ENCODE data around the gene ZSWIM1. TPM values are rescaled to one million over a fixed set of nuclear protein-coding genes. Genes with fewer than 3 reads are reported as not detected.
"Not testable (repeated sequence)": the region's sequence is repeated elsewhere in the genome, so short reads cannot be mapped to it uniquely, and the experiment has no call there.

The ZSWIM1 gene
- total RNA-seq, 4 donors from 2014 or later: 7.7 to 14.6 (median 10.9) TPM

- no peak for DNase-seq
- no peak for TF ChIP-seq POLR2A (IDR thresholded peaks at IDR 0.05)
- TF ChIP-seq, protein P1, sequence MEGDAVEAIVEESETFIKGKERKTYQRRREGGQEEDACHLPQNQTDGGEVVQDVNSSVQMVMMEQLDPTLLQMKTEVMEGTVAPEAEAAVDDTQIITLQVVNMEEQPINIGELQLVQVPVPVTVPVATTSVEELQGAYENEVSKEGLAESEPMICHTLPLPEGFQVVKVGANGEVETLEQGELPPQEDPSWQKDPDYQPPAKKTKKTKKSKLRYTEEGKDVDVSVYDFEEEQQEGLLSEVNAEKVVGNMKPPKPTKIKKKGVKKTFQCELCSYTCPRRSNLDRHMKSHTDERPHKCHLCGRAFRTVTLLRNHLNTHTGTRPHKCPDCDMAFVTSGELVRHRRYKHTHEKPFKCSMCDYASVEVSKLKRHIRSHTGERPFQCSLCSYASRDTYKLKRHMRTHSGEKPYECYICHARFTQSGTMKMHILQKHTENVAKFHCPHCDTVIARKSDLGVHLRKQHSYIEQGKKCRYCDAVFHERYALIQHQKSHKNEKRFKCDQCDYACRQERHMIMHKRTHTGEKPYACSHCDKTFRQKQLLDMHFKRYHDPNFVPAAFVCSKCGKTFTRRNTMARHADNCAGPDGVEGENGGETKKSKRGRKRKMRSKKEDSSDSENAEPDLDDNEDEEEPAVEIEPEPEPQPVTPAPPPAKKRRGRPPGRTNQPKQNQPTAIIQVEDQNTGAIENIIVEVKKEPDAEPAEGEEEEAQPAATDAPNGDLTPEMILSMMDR (IDR thresholded peaks at IDR 0.05): no peak
- WGBS, 2 donors: 86 to 97% methylated on average over 6 of the region's 6 CpGs
These were observed 13.8 kb upstream of the ZSWIM1 start for GRCh38 chr20:45867136-45867818.

DNA sequence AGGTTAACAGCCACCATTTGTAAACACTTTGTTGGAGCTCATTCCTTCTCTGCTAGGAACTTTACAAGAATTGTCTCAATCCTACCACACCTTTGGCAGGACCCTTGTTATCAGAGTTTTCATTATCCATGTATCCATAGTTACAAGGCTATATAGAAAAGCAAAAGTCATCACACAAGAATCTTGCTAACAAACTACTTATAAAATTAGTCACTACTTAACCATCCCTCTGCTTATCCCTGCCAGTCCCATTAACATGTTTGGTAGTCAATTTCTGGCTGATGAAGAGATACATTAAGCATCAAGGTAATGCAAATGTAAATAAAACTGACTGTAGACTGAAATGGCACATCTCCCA is 13.2 kb upstream of the ZSWIM1 start:
- DNase-seq: no peak
- H3K4me3 ChIP-seq (replicated peaks in 1 of 3): no peak overlapping the region
- H3K9me3 ChIP-seq: no peaks in the 10 kb centered on the region
- H3K4me1 ChIP-seq: no peaks in the 10 kb centered on the region
- H3K36me3 ChIP-seq: no peaks in the 10 kb centered on the region
- H3K27ac ChIP-seq: no peak overlapping the region
- no peak for TF ChIP-seq POLR2A (IDR thresholded peaks at IDR 0.05)
- TF ChIP-seq, protein P1 (IDR thresholded peaks at IDR 0.05): no peak
- intact Hi-C loops (cut with DNase I): no loop called here
- H3K27me3 ChIP-seq: no peaks in the 10 kb centered on the region

More at GRCh38 chr20:45867136-45867818, 13.8 kb upstream of the ZSWIM1 start:
- Histone ChIP-seq H3K36me3 (no peaks in the 10 kb centered on the region), H3K4me3 (replicated peaks in 1 of 3) (no peak overlapping the region), H3K4me1 (no peaks in the 10 kb centered on the region), H3K9me3 (no peaks in the 10 kb centered on the region), H3K27ac (no peak overlapping the region), H3K27me3 (no peaks in the 10 kb centered on the region)
- intact Hi-C loops (cut with DNase I): no loop called here

- Histone ChIP-seq H3K4me1 (no peaks in the 10 kb centered on the region), H3K36me3 (peaks cover 0 to 7% of the 10 kb centered on the region in 2 donors), H3K9me3 (no peaks in the 10 kb centered on the region), H3K27ac (no peak overlapping the region), H3K27me3 (no peaks in the 10 kb centered on the region), H3K4me3 (replicated peaks in 1 of 3) (no peak overlapping the region)
- 79 to 95% methylated on average over 4 of the region's 4 CpGs for WGBS, 2 donors
- intact Hi-C loops (cut with DNase I): no loop called here
- TF ChIP-seq, protein P1 (IDR thresholded peaks at IDR 0.05): no peak
- no peak for TF ChIP-seq POLR2A (IDR thresholded peaks at IDR 0.05)
- DNase-seq: no peak
These were observed 8.4 kb upstream of the ZSWIM1 start for GRCh38 chr20:45872626-45873025.

- no peaks in the 10 kb centered on the region for H3K27me3 ChIP-seq
- WGBS, 2 donors: 84 to 86% methylated on average over 1 of the region's 1 CpG
- H3K9me3 ChIP-seq: no peaks in the 10 kb centered on the region
- no peak overlapping the region for H3K27ac ChIP-seq
- no peak for DNase-seq
- no peak overlapping the region for H3K4me3 ChIP-seq (replicated peaks in 1 of 3)
- intact Hi-C loops (cut with DNase I): no loop called here
- TF ChIP-seq POLR2A (IDR thresholded peaks at IDR 0.05): no peak
- TF ChIP-seq, protein P1 (IDR thresholded peaks at IDR 0.05): no peak
- peaks cover 0 to 15% of the 10 kb centered on the region in 2 donors for H3K36me3 ChIP-seq
- H3K4me1 ChIP-seq: peaks cover 0 to under 1% of the 10 kb centered on the region in 2 donors
These were observed 7.5 kb upstream of the ZSWIM1 start for GRCh38 chr20:45873409-45874103.

DNA sequence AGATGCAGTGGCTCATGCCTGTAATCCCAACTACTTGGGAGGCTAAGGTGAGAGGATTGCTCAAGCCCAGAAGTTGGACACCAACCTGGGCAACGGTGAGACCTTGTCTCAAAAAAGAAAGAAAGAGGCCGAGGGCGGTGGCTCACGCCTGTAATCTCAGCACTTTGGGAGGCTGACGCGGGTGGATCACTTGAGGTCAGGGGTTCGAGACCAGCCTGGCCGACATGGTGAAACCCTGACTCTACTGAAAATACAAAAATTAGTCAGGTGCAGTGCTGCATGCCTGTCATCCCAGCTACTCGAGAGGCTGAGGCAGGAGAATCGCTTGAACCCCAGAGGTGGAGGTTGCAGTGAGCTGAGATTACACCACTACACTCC is 6.9 kb upstream of the ZSWIM1 start:
- H3K27me3 ChIP-seq; H3K4me3 ChIP-seq (replicated peaks in 1 of 3); H3K4me1 ChIP-seq; H3K27ac ChIP-seq; intact Hi-C loops (cut with DNase I); H3K9me3 ChIP-seq; DNase-seq: not testable (repeated sequence)
- peaks cover 0 to 15% of the 10 kb centered on the region in 2 donors for H3K36me3 ChIP-seq
- 92 to 95% methylated on average over 10 of the region's 10 CpGs for WGBS, 2 donors
